Naive thymus-derived CD4-positive, alpha-beta T cell (primary cell): ENCODE results near the gene CAMTA1. TPM values are rescaled to one million over a fixed set of nuclear protein-coding genes. Genes with fewer than 3 reads are reported as not detected.

Experiments
- ATAC-seq: fragments of 150-1000 bp; cut with Tn5 transposase; 2 replicates; pipeline ENCODE4 v1.10.0; 2021; ENCODE audit warnings: mild to moderate bottlenecking, moderate library complexity
- CTCF ChIA-PET: fragments of 350-600 bp; sonication (Branson Sonifier 250); formaldehyde crosslinking; loops from one replicate; lab custom pipeline; 2021; ENCODE audit warnings: antibody characterized with exemption; lab: Charles Lee
- POLR2A ChIA-PET: fragments of 350-600 bp; sonication (Branson Sonifier 250); formaldehyde crosslinking; loops from one replicate; lab custom pipeline; 2021; ENCODE audit warnings: antibody characterized with exemption, inconsistent platforms; lab: Charles Lee
- DNase-seq, 9 donors: peaks; one replicate each; pipeline versions ENCODE4 v3.0.0 to v3.0.0-alpha.2; 2020 to 2022; ENCODE audit warnings: mixed read lengths in 1 of 9
- H3K27ac ChIP-seq: one replicate; pipeline ENCODE4 v1.7.0; 2013; ENCODE audit warnings: mild to moderate bottlenecking, low read depth, low read length, moderate library complexity
- H3K27me3 ChIP-seq, 2 donors: one replicate each; pipeline ENCODE4 v1.7.0; 2013; ENCODE audit warnings: low read length in 2 of 2, mild to moderate bottlenecking in 2 of 2, moderate library complexity in 2 of 2; ENCODE audit not compliant: control insufficient read depth in 2 of 2, insufficient read depth in 2 of 2
- H3K36me3 ChIP-seq, 3 experiments: 1 replicate in 2 of 3; 2 replicates in 1 of 3; pipeline ENCODE4 v1.7.0; 2013; ENCODE audit warnings: low read length in 3 of 3, mild to moderate bottlenecking in 3 of 3, moderate library complexity in 1 of 3; ENCODE audit not compliant: insufficient read depth in 3 of 3, control insufficient read depth in 2 of 3
- H3K4me1 ChIP-seq, 2 donors: one replicate each; pipeline ENCODE4 v1.7.0; 2013; ENCODE audit warnings: low read length in 2 of 2, mild to moderate bottlenecking in 2 of 2, moderate library complexity in 1 of 2; ENCODE audit not compliant: control insufficient read depth in 2 of 2, insufficient read depth in 2 of 2
- H3K4me3 ChIP-seq: 2 replicates; pipeline ENCODE4 v1.7.0; 2013; ENCODE audit warnings: mild to moderate bottlenecking, low read length
- H3K9me3 ChIP-seq, 3 experiments: 1 replicate in 2 of 3; 2 replicates in 1 of 3; pipeline ENCODE4 v1.7.0; 2013; ENCODE audit warnings: low read length in 3 of 3; ENCODE audit not compliant: control insufficient read depth in 2 of 3
- H3K27ac Mint-ChIP-seq, 9 donors: one replicate each; pipeline ENCODE4 v1.8.0; 2020 to 2022; ENCODE audit warnings: mixed read lengths in 9 of 9, mild to moderate bottlenecking in 8 of 9, moderate library complexity in 5 of 9, inconsistent platforms in 2 of 9
- H3K27me3 Mint-ChIP-seq, 5 donors: one replicate each; pipeline ENCODE4 v1.8.0; 2021 to 2022; ENCODE audit warnings: mixed read lengths in 5 of 5, mild to moderate bottlenecking in 1 of 5
- H3K36me3 Mint-ChIP-seq, 5 donors: one replicate each; pipeline ENCODE4 v1.8.0; 2020 to 2022; ENCODE audit warnings: mixed read lengths in 5 of 5, mild to moderate bottlenecking in 3 of 5, inconsistent platforms in 1 of 5
- H3K4me1 Mint-ChIP-seq, 7 donors: one replicate each; pipeline ENCODE4 v1.8.0; 2020 to 2022; ENCODE audit warnings: mixed read lengths in 7 of 7, mild to moderate bottlenecking in 3 of 7, inconsistent platforms in 1 of 7
- H3K4me3 Mint-ChIP-seq, 10 donors: one replicate each; pipeline ENCODE4 v1.8.0; 2020 to 2022; ENCODE audit warnings: mild to moderate bottlenecking in 10 of 10, mixed read lengths in 10 of 10, moderate library complexity in 6 of 10, inconsistent platforms in 2 of 10
- H3K9me3 Mint-ChIP-seq, 11 donors: one replicate each; pipeline ENCODE4 v1.8.0; 2020 to 2022; ENCODE audit warnings: mixed read lengths in 11 of 11, mild to moderate bottlenecking in 4 of 11, inconsistent platforms in 1 of 11, moderate library complexity in 1 of 11
- intact Hi-C, 2 donors: fragments of 100-400 bp; cut with micrococcal nuclease; formaldehyde crosslinking; loops; one replicate each; pipeline ENCODE4 v1.15.1; 2023
- polyA plus RNA-seq, 2 donors: library from polyadenylated mRNA; unstranded; fragments of 300-500 nt; fragmentation: Illumina TruSeq; gene quantifications; one replicate each; pipeline ENCODE4 v1.2.3, GENCODE V29; 2021
- total RNA-seq, 6 experiments: library from RNA in 5 of 6; stranded (reverse) in 5 of 6; gene quantifications; 1 replicate in 5 of 6; 2 replicates in 1 of 6; pipeline ENCODE4 v1.2.3 and lab custom pipeline; 2021 to 2026

CAMTA1 gene
- total and polyA plus RNA-seq, 7 experiments from 2014 or later: 38.1 to 68.6 (median 42.6) TPM

DNA sequence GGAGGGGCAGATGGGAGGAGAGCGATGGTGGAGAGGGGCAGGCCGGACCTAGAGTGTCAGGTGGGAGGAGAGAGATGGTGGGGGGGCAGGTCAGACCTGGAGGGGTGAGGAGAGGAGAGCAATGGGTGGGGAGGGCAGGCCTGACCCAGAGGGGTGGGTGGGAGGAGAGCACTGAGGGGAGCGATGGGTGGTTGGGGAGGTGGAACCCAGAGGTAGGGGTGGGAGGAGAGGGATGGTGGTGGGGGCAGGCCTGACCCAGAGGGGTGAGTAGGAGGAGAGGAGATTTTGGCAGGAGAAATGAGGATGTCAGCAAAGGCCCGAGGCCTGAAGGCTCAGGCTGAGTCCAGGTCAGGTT, 828.6 kb downstream of the CAMTA1 start:
- H3K4me3 ChIP-seq: no peak overlapping the region
- H3K27ac Mint-ChIP-seq: no peak overlapping the region
- H3K36me3 Mint-ChIP-seq: no peaks in the 10 kb centered on the region
- H3K4me1 Mint-ChIP-seq: no peaks in the 10 kb centered on the region
- ChIA-PET CTCF (no interaction called here), POLR2A (no interaction called here)
- DNase-seq (no peak), ATAC-seq (no peak)
- H3K4me1 ChIP-seq: no peaks in the 10 kb centered on the region
- peaks cover 0 to 30% (median 5%) of the 10 kb centered on the region in 5 donors for H3K27me3 Mint-ChIP-seq
- H3K9me3 ChIP-seq: no peaks in the 10 kb centered on the region
- H3K36me3 ChIP-seq: no peaks in the 10 kb centered on the region
- no peak overlapping the region for H3K27ac ChIP-seq
- H3K4me3 Mint-ChIP-seq: no peak overlapping the region
- peaks cover 0 to 3% (median 0%) of the 10 kb centered on the region in 11 donors for H3K9me3 Mint-ChIP-seq
- no peaks in the 10 kb centered on the region for H3K27me3 ChIP-seq
- intact Hi-C loops: no loop called here

DNA sequence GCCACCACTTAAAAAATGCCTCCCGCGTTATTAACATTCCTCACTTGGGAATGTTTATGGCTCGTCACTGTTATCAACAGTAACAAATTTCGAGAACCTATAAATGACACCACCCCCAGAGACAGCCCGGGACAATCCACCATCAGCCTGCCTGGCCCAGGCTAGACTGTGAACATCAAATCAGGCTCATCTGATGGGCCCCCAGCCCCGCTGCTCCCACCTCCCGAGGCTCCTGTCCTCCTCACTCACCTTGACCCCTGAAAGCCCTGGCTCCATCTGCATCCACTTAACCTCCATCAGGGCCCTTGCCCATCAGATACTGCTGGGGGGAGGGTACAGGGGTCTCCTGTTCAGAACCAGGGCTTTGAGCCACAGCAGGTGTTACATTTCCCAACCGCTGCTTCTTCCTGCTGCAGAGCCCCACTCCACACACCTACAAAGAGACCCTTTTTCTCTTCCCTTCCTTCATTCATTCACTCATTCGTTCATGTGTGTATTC, 829.4 kb downstream of the CAMTA1 start:
- H3K4me1 ChIP-seq: no peaks in the 10 kb centered on the region
- peaks cover 0 to 4% (median 0%) of the 10 kb centered on the region in 11 donors for H3K9me3 Mint-ChIP-seq
- ChIA-PET POLR2A (no interaction called here), CTCF (no interaction called here)
- no peaks in the 10 kb centered on the region for H3K9me3 ChIP-seq
- no peak overlapping the region for H3K27ac Mint-ChIP-seq
- peaks cover 0 to 24% (median 5%) of the 10 kb centered on the region in 5 donors for H3K27me3 Mint-ChIP-seq
- H3K27me3 ChIP-seq: no peaks in the 10 kb centered on the region
- no peak overlapping the region for H3K4me3 Mint-ChIP-seq
- no peaks in the 10 kb centered on the region for H3K4me1 Mint-ChIP-seq
- H3K4me3 ChIP-seq: no peak overlapping the region
- intact Hi-C loops: no loop called here
- no peaks in the 10 kb centered on the region for H3K36me3 Mint-ChIP-seq
- DNase-seq: no peak
- H3K36me3 ChIP-seq: no peaks in the 10 kb centered on the region
- no peak overlapping the region for H3K27ac ChIP-seq
- ATAC-seq: no peak

DNA sequence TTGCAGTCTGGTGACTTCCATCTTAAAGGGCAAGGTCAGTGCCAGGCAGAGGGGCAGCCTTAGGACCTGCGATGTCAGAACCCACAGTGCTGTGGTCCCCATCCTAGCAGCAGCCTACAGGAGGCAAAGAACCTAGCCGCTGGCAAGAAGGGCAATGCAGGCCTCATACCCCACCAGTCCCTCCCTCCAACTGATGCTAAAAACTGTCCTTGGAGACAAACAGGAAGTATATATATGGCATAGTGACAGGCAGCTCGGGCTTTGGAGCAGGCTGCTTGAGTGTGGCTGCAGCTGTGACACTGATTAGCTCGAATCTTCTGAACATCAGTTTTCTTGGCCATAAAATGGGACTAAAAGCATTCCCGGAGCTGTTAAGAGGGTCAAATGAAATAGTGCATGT, 829.9 kb downstream of the CAMTA1 start:
- peaks cover 0 to 4% (median 0%) of the 10 kb centered on the region in 11 donors for H3K9me3 Mint-ChIP-seq
- no peak overlapping the region for H3K4me3 Mint-ChIP-seq
- POLR2A ChIA-PET: no interaction called here
- ATAC-seq (no peak), DNase-seq (no peak)
- Histone ChIP-seq H3K27me3 (no peaks in the 10 kb centered on the region), H3K4me1 (no peaks in the 10 kb centered on the region), H3K27ac (no peak overlapping the region), H3K4me3 (no peak overlapping the region), H3K36me3 (no peaks in the 10 kb centered on the region), H3K9me3 (no peaks in the 10 kb centered on the region)
- CTCF ChIA-PET: interaction anchor here (0.7 kb wide), 1 partner anchor 12 kb away, joined by 3 read pairs; no protein-coding TSS in a partner anchor
- H3K4me1 Mint-ChIP-seq: no peaks in the 10 kb centered on the region
- H3K36me3 Mint-ChIP-seq: no peaks in the 10 kb centered on the region
- intact Hi-C loops: no loop called here
- H3K27me3 Mint-ChIP-seq: peaks cover 0 to 22% (median 5%) of the 10 kb centered on the region in 5 donors
- no peak overlapping the region for H3K27ac Mint-ChIP-seq

DNA sequence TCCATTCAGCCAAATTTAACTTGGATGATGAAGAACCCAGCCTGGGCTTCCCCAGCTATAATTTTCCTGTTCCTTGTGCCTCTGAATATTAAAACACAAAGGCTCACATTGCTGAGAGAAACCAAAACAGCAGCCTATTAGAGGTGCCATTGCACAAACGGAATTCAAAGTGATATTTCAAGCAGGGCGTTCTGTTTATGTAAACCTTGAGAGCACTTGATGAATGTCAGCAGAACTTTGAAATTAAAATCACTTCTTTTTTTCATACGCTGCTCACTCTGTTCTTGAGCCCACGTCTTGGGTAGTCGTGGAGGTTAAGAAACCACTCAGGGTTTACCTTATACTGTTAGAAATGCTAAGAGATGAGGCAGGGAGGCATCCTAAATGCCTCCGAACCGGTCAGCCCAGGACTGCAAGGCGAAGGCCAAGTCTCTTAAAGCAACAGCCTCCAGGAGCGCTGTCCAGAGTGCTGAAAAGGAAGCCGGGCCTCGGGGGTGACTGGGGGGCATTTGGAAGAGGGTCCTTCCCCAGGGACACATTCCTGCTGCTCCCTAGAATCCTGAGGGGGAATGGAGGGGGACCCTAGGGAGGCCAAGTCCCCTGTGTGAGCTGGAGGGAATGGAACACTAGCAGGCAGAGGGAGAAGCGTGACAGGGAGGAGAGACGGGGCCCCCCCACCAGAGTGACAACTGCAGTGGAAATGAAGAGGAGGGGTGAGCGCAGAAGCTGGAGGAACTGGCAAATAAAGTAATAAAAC, 831.0 kb downstream of the CAMTA1 start:
- intact Hi-C loops: no loop called here
- no peaks in the 10 kb centered on the region for H3K27me3 ChIP-seq
- DNase-seq: peak in 4 of 9 donors; percentile 3 to 43 (median 16)
- ChIA-PET CTCF (no interaction called here), POLR2A (no interaction called here)
- H3K4me1 Mint-ChIP-seq: no peaks in the 10 kb centered on the region
- no peaks in the 10 kb centered on the region for H3K4me1 ChIP-seq
- H3K4me3 Mint-ChIP-seq: no peak overlapping the region
- H3K27me3 Mint-ChIP-seq: peaks cover 0 to 30% (median 10%) of the 10 kb centered on the region in 5 donors
- H3K36me3 ChIP-seq: no peaks in the 10 kb centered on the region
- peaks cover 0 to 4% (median 0%) of the 10 kb centered on the region in 11 donors for H3K9me3 Mint-ChIP-seq
- no peaks in the 10 kb centered on the region for H3K36me3 Mint-ChIP-seq
- no peak for ATAC-seq
- H3K9me3 ChIP-seq: no peaks in the 10 kb centered on the region
- H3K4me3 ChIP-seq: no peak overlapping the region
- H3K27ac ChIP-seq: no peak overlapping the region
- H3K27ac Mint-ChIP-seq: no peak overlapping the region

DNA sequence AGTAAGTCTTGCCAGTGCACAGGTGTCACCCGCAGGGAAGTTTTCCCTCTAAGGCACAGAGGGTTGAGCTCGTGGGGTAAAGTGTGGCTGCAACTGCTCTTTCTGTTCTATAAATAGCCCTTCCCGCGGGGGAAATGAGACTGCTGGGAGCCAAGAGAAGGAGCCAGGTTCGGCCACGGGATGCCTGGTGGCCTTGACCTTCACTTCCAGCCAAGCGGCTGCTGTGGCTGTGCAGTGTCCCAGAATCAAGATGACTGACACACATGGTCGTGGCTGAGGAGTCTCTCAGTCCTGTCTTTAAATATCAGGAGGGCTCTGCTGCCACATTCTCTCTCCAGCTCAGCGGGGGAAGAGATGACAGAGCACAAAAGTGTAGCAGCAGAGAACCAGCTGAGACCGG, 831.7 kb downstream of the CAMTA1 start:
- no peaks in the 10 kb centered on the region for H3K9me3 ChIP-seq
- H3K9me3 Mint-ChIP-seq: peaks cover 0 to 4% (median 0%) of the 10 kb centered on the region in 11 donors
- no peaks in the 10 kb centered on the region for H3K27me3 ChIP-seq
- peaks cover 0 to 30% (median 10%) of the 10 kb centered on the region in 5 donors for H3K27me3 Mint-ChIP-seq
- H3K36me3 Mint-ChIP-seq: no peaks in the 10 kb centered on the region
- CTCF ChIA-PET: no interaction called here
- H3K36me3 ChIP-seq: no peaks in the 10 kb centered on the region
- POLR2A ChIA-PET: no interaction called here
- no peak overlapping the region for H3K27ac Mint-ChIP-seq
- H3K4me3 Mint-ChIP-seq: no peak overlapping the region
- no peaks in the 10 kb centered on the region for H3K4me1 Mint-ChIP-seq
- no peaks in the 10 kb centered on the region for H3K4me1 ChIP-seq
- no peak for ATAC-seq
- intact Hi-C loops: no loop called here
- no peak for DNase-seq
- no peak overlapping the region for H3K4me3 ChIP-seq
- no peak overlapping the region for H3K27ac ChIP-seq

DNA sequence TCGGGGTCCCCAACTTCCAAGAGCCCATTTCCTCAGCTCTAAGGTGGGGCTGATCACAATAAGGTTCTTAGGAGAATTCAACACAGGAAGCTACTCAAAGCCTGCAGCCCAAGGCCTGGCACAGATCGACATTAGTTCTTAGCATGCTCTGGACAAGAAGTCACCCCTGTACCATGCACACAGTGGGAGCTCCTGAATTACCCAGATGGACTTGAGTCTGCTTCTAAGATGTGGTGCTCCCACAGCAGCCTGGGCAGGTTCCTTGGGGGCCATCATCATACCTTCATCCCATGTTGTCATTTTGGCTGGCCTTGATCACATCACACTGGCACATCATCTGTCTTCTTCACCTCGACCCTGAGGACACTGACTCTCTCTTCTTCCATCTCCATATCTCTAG, 832.6 kb downstream of the CAMTA1 start:
- Mint-ChIP-seq H3K4me3 (no peak overlapping the region), H3K27me3 (peaks cover 0 to 33% (median 18%) of the 10 kb centered on the region in 5 donors), H3K36me3 (no peaks in the 10 kb centered on the region), H3K9me3 (peaks cover 0 to 4% (median 0%) of the 10 kb centered on the region in 11 donors), H3K27ac (no peak overlapping the region), H3K4me1 (no peaks in the 10 kb centered on the region)
- DNase-seq (no peak), ATAC-seq (no peak)
- ChIA-PET POLR2A (no interaction called here), CTCF (no interaction called here)
- intact Hi-C loops: no loop called here
- Histone ChIP-seq H3K36me3 (no peaks in the 10 kb centered on the region), H3K4me1 (no peaks in the 10 kb centered on the region), H3K27me3 (no peaks in the 10 kb centered on the region), H3K27ac (no peak overlapping the region), H3K4me3 (no peak overlapping the region), H3K9me3 (no peaks in the 10 kb centered on the region)

DNA sequence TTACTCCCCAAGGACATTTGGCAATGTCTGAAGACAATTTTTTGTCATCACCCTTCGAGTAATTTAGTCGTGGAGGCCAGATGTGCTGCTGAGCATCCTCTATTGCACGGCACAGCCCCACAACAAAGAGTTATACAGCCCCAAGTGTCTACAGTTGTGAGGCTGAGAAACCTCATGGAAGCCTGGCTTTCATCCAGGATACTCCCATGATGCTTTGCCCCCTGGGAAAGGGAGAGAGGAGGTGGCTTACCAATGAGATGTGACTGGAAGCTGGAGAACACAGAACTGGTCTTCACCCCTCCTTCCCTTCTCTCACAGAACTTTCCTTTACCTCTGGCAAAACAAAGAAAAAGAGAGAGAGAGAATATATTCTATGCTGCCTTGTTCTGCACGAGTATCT, 834.9 kb downstream of the CAMTA1 start:
- intact Hi-C loops: no loop called here
- no peaks in the 10 kb centered on the region for H3K27me3 ChIP-seq
- Mint-ChIP-seq H3K27ac (no peak overlapping the region), H3K9me3 (peaks cover 0 to 3% (median 0%) of the 10 kb centered on the region in 11 donors), H3K4me3 (no peak overlapping the region), H3K4me1 (no peaks in the 10 kb centered on the region), H3K27me3 (peaks cover 0 to 37% (median 30%) of the 10 kb centered on the region in 5 donors), H3K36me3 (no peaks in the 10 kb centered on the region)
- H3K36me3 ChIP-seq: no peaks in the 10 kb centered on the region
- POLR2A ChIA-PET: interaction anchor here (0.6 kb wide), 1 partner anchor 665 kb away, joined by 3 read pairs; no protein-coding TSS in a partner anchor
- no peaks in the 10 kb centered on the region for H3K4me1 ChIP-seq
- no peak for ATAC-seq
- no peak overlapping the region for H3K4me3 ChIP-seq
- CTCF ChIA-PET: no interaction called here
- no peaks in the 10 kb centered on the region for H3K9me3 ChIP-seq
- no peak for DNase-seq
- H3K27ac ChIP-seq: no peak overlapping the region
